IPS-15b (cell line): ENCODE results near the gene ABCG1.

Experiments used
- H3K27me3 ChIP-seq: one replicate; pipeline ENCODE4 v1.6.1; 2013; ENCODE audit warnings: low read length; ENCODE audit not compliant: control insufficient read depth, insufficient read depth
- H3K36me3 ChIP-seq: one replicate; pipeline ENCODE4 v1.6.1; 2013; ENCODE audit warnings: low read length; ENCODE audit not compliant: control insufficient read depth, insufficient read depth
- H3K4me1 ChIP-seq: one replicate; pipeline ENCODE4 v1.6.1; 2013; ENCODE audit warnings: mild to moderate bottlenecking, low read length; ENCODE audit not compliant: control insufficient read depth, insufficient read depth
- H3K4me3 ChIP-seq: one replicate; pipeline ENCODE4 v1.5.1; 2013; ENCODE audit warnings: low read depth, low read length
- H3K9ac ChIP-seq: one replicate; pipeline ENCODE4 v1.6.1; 2013; ENCODE audit warnings: low read depth, mild to moderate bottlenecking, low read length
- H3K9me3 ChIP-seq: one replicate; pipeline ENCODE4 v1.6.1; 2013; ENCODE audit warnings: mild to moderate bottlenecking, low read length; ENCODE audit not compliant: control insufficient read depth, insufficient read depth

The ABCG1 gene

GRCh38 chr21:42312626-42313104 lies 93.7 kb downstream of the ABCG1 start:
- peaks cover 4% of the 10 kb centered on the region for H3K27me3 ChIP-seq
- H3K36me3 ChIP-seq: no peaks in the 10 kb centered on the region
- H3K4me1 ChIP-seq: peaks cover 15% of the 10 kb centered on the region
- H3K9ac ChIP-seq: no peak overlapping the region
- no peaks in the 10 kb centered on the region for H3K9me3 ChIP-seq
- H3K4me3 ChIP-seq: no peak overlapping the region

GRCh38 chr21:42313501-42313969 lies 94.6 kb downstream of the ABCG1 start:
- Histone ChIP-seq H3K9ac (no peak overlapping the region), H3K36me3 (no peaks in the 10 kb centered on the region), H3K9me3 (no peaks in the 10 kb centered on the region), H3K4me1 (peaks cover 17% of the 10 kb centered on the region), H3K27me3 (peaks cover 4% of the 10 kb centered on the region), H3K4me3 (no peak overlapping the region)

GRCh38 chr21:42314616-42315295 lies 95.8 kb downstream of the ABCG1 start:
- no peaks in the 10 kb centered on the region for H3K36me3 ChIP-seq
- peaks cover 17% of the 10 kb centered on the region for H3K4me1 ChIP-seq
- H3K27me3 ChIP-seq: peaks cover 4% of the 10 kb centered on the region
- H3K9ac ChIP-seq: no peak overlapping the region
- no peaks in the 10 kb centered on the region for H3K9me3 ChIP-seq
- no peak overlapping the region for H3K4me3 ChIP-seq

- Histone ChIP-seq H3K27me3 (no peaks in the 10 kb centered on the region), H3K9me3 (no peaks in the 10 kb centered on the region), H3K36me3 (no peaks in the 10 kb centered on the region), H3K4me1 (peaks cover 17% of the 10 kb centered on the region), H3K9ac (no peak within 1 kb of the TSS), H3K4me3 (no peak within 1 kb of the TSS)
These were observed 96.5 kb downstream of the ABCG1 start, which contains the start of gene TFF3 for GRCh38 chr21:42315296-42315891. TSS of gene TFF3 (minus strand) at chr21:42315409. CDS start at chr21:42315374, 35 bp downstream.

GRCh38 chr21:42316891-42317290 lies 98.0 kb downstream of the ABCG1 start:
- Histone ChIP-seq H3K4me1 (peaks cover 17% of the 10 kb centered on the region), H3K9me3 (no peaks in the 10 kb centered on the region), H3K27me3 (no peaks in the 10 kb centered on the region), H3K9ac (no peak overlapping the region), H3K4me3 (no peak overlapping the region), H3K36me3 (no peaks in the 10 kb centered on the region)

- no peaks in the 10 kb centered on the region for H3K9me3 ChIP-seq
- no peaks in the 10 kb centered on the region for H3K36me3 ChIP-seq
- H3K27me3 ChIP-seq: no peaks in the 10 kb centered on the region
- H3K9ac ChIP-seq: no peak overlapping the region
- no peak overlapping the region for H3K4me3 ChIP-seq
- peaks cover 17% of the 10 kb centered on the region for H3K4me1 ChIP-seq
These were observed 98.4 kb downstream of the ABCG1 start for GRCh38 chr21:42317341-42317741.

GRCh38 chr21:42317826-42318746 lies 99.1 kb downstream of the ABCG1 start:
- Histone ChIP-seq H3K9me3 (no peaks in the 10 kb centered on the region), H3K36me3 (no peaks in the 10 kb centered on the region), H3K4me3 (no peak overlapping the region), H3K4me1 (peaks cover 16% of the 10 kb centered on the region), H3K27me3 (no peaks in the 10 kb centered on the region), H3K9ac (no peak overlapping the region)

GRCh38 chr21:42319376-42319775 lies 100.4 kb downstream of the ABCG1 start:
- Histone ChIP-seq H3K9ac (no peak overlapping the region), H3K36me3 (no peaks in the 10 kb centered on the region), H3K4me1 (peaks cover 9% of the 10 kb centered on the region), H3K9me3 (no peaks in the 10 kb centered on the region), H3K4me3 (no peak overlapping the region), H3K27me3 (no peaks in the 10 kb centered on the region)

- peaks cover 9% of the 10 kb centered on the region for H3K4me1 ChIP-seq
- H3K4me3 ChIP-seq: no peak overlapping the region
- H3K9me3 ChIP-seq: no peaks in the 10 kb centered on the region
- H3K27me3 ChIP-seq: no peaks in the 10 kb centered on the region
- no peaks in the 10 kb centered on the region for H3K36me3 ChIP-seq
- no peak overlapping the region for H3K9ac ChIP-seq
These were observed 101.1 kb downstream of the ABCG1 start for GRCh38 chr21:42319851-42320572.

- no peaks in the 10 kb centered on the region for H3K27me3 ChIP-seq
- H3K9me3 ChIP-seq: no peaks in the 10 kb centered on the region
- H3K4me3 ChIP-seq: no peak overlapping the region
- H3K9ac ChIP-seq: no peak overlapping the region
- H3K4me1 ChIP-seq: peaks cover 9% of the 10 kb centered on the region
- no peaks in the 10 kb centered on the region for H3K36me3 ChIP-seq
These were observed 101.9 kb downstream of the ABCG1 start for GRCh38 chr21:42320791-42321190.

GRCh38 chr21:42321231-42321630 lies 102.3 kb downstream of the ABCG1 start:
- no peaks in the 10 kb centered on the region for H3K36me3 ChIP-seq
- no peak overlapping the region for H3K4me3 ChIP-seq
- H3K9ac ChIP-seq: no peak overlapping the region
- no peaks in the 10 kb centered on the region for H3K9me3 ChIP-seq
- no peaks in the 10 kb centered on the region for H3K27me3 ChIP-seq
- peaks cover 9% of the 10 kb centered on the region for H3K4me1 ChIP-seq
